K562 (cell line): ENCODE results near the gene ENDOU. TPM values are rescaled to one million over a fixed set of nuclear protein-coding genes. Genes with fewer than 3 reads are reported as not detected.

Experiments
- ATAC-seq: fragments of 200-7000 bp; cut with Tn5 transposase; 3 replicates; pipeline ENCODE4 v1.9.1; 2020; ENCODE audit warnings: moderate library complexity
- BruUV-seq: library from RNA; stranded (reverse); fragments of 400-500 nt; replicated peaks from 2 replicates; lab custom pipeline; 2021; lab: Mats Ljungman, UMichigan
- CTCF ChIA-PET: fragments of 300-600 bp; formaldehyde crosslinking; extraction: SDS; loops from one replicate; lab custom pipeline; 2021; ENCODE audit warnings: low intra/inter-chr PET ratio; lab: Yijun Ruan, JAX
- POLR2A ChIA-PET: fragments of 300-600, 350-650 bp; sonication (Branson Sonifier 250); formaldehyde crosslinking; extraction: SDS; loops from one replicate; lab custom pipeline; 2021; ENCODE audit warnings: antibody characterized with exemption, inconsistent platforms; lab: Yijun Ruan, JAX
- DNase-seq, 4 experiments: peaks; one replicate each; pipeline versions ENCODE4 v3.0.0 to v3.0.0-alpha.2; 2011 to 2018; ENCODE audit warnings: low spot score in 3 of 4, mixed read lengths in 3 of 4; ENCODE audit errors: extremely low read depth in 1 of 4
- FAIRE-seq: peaks from 2 replicates; lab custom pipeline; 2011; peaks lifted over from hg19 to GRCh38; lab: Jason Lieb, UNC
- H2AFZ ChIP-seq: 2 replicates; pipeline ENCODE4 v1.6.0; 2011; ENCODE audit warnings: low read depth, low read length, control low read depth, inconsistent platforms
- H3K27ac ChIP-seq: fragments of 200-600 bp; 3 replicates; pipeline ENCODE4 v1.8.0; 2011; ENCODE audit warnings: low read depth, mild to moderate bottlenecking, control low read depth, inconsistent platforms, low read length, moderate library complexity, mixed read lengths; ENCODE audit errors: extremely low read depth
- H3K27me3 ChIP-seq, 2 experiments: fragments of 300-600 bp in 1 of 2; 2 replicates in 1 of 2; 3 replicates in 1 of 2; pipeline versions ENCODE4 v1.6.0 to v1.8.0; 2011; ENCODE audit warnings: inconsistent platforms in 2 of 2, low read length in 2 of 2, mild to moderate bottlenecking in 1 of 2, mixed read lengths in 1 of 2, moderate library complexity in 1 of 2; ENCODE audit not compliant: control insufficient read depth in 2 of 2, insufficient read depth in 2 of 2
- H3K36me3 ChIP-seq: fragments of 300-600 bp; 3 replicates; pipeline ENCODE4 v1.8.0; 2011; ENCODE audit warnings: mild to moderate bottlenecking, low read length, inconsistent platforms; ENCODE audit not compliant: control insufficient read depth, insufficient read depth
- H3K4me1 ChIP-seq, 2 experiments: fragments of 200-600 bp in 1 of 2; replicated peaks in 1 of 2; 2 replicates in 1 of 2; 3 replicates in 1 of 2; pipeline versions ENCODE4 v1.5.1 to v1.8.0; 2011; ENCODE audit warnings: inconsistent platforms in 2 of 2, low read length in 2 of 2, mild to moderate bottlenecking in 1 of 2, mixed read lengths in 1 of 2, moderate library complexity in 1 of 2; ENCODE audit not compliant: control insufficient read depth in 2 of 2, insufficient read depth in 2 of 2
- H3K4me2 ChIP-seq: 2 replicates; pipeline ENCODE4 v1.6.1; 2011; ENCODE audit warnings: low read length, control low read depth, inconsistent platforms, mixed read lengths; ENCODE audit not compliant: insufficient read depth
- H3K4me3 ChIP-seq: fragments of 200-600 bp; sonication (generic), shearing (Covaris generic); 2 replicates; pipeline ENCODE4 v1.5.1; 2016; ENCODE audit warnings: control low read depth, inconsistent platforms
- H3K79me2 ChIP-seq: fragments of 200-600 bp; 3 replicates; pipeline ENCODE4 v1.8.0; 2011; ENCODE audit warnings: low read length, inconsistent platforms; ENCODE audit not compliant: control insufficient read depth, insufficient read depth
- H3K9ac ChIP-seq, 2 experiments: 2 replicates each; pipeline versions ENCODE4 v1.6.0 to v1.6.1; 2011; ENCODE audit warnings: low read depth in 2 of 2, low read length in 2 of 2, control low read depth in 1 of 2, inconsistent platforms in 1 of 2, mild to moderate bottlenecking in 1 of 2, mixed read lengths in 1 of 2; ENCODE audit not compliant: insufficient read depth in 1 of 2
- H3K9me1 ChIP-seq: one replicate; pipeline ENCODE4 v1.6.0; 2011; ENCODE audit warnings: inconsistent platforms, mild to moderate bottlenecking, low read length, moderate library complexity; ENCODE audit not compliant: control insufficient read depth, insufficient read depth
- H3K9me3 ChIP-seq: replicated peaks from 2 replicates; pipeline ENCODE4 v1.5.1; 2011; ENCODE audit warnings: low read depth, low read length, inconsistent platforms; ENCODE audit not compliant: control insufficient read depth, insufficient read depth
- H4K20me1 ChIP-seq: replicated peaks from 2 replicates; pipeline ENCODE4 v1.6.1; 2011; ENCODE audit warnings: low read length, inconsistent platforms, mixed read lengths; ENCODE audit not compliant: control insufficient read depth, insufficient read depth
- ARHGAP35 ChIP-seq: fragments of 450-650 bp; IDR thresholded peaks from 2 replicates; pipeline ENCODE4 v1.6.1; 2018; ENCODE audit not compliant: partially characterized antibody
- ATF7 ChIP-seq: fragments of 450-650 bp; IDR thresholded peaks from 2 replicates; pipeline ENCODE4 v1.7.1; 2014; ENCODE audit warnings: mild to moderate bottlenecking, moderate library complexity
- CAMTA2 ChIP-seq: fragments of 250-450 bp; sonication (Bioruptor Pico); conservative IDR thresholded peaks from 2 replicates; pipeline ENCODE4 v1.5.1; 2022
- CEBPB ChIP-seq: fragments of 450-650 bp; IDR thresholded peaks from 2 replicates; pipeline ENCODE4 v1.6.1; 2016; ENCODE audit warnings: missing genetic modification characterization, missing compliant biosample characterization
- CHD1 ChIP-seq: fragments of 200-600 bp; sonication (generic); IDR thresholded peaks from one replicate; pipeline ENCODE4 v1.6.1; 2012; ENCODE audit warnings: mild to moderate bottlenecking, moderate library complexity, low read length, inconsistent platforms
- E2F1 ChIP-seq: sonication (generic); formaldehyde crosslinking; IDR thresholded peaks from 2 replicates; pipeline ENCODE4 v1.8.1; 2023; ENCODE audit warnings: mild to moderate bottlenecking, missing genetic modification reagents, moderate library complexity
- FOXA1 ChIP-seq: fragments of 450-650 bp; IDR thresholded peaks from 2 replicates; pipeline ENCODE4 v1.6.1; 2016; ENCODE audit warnings: mild to moderate bottlenecking, borderline replicate concordance
- GTF2E2 ChIP-seq: fragments of 200-800 bp; sonication (Bioruptor generic); IDR thresholded peaks from 2 replicates; pipeline ENCODE4 v1.6.1; 2016; ENCODE audit warnings: missing genetic modification characterization, missing compliant biosample characterization
- IFI16 ChIP-seq: fragments of 250-450 bp; sonication (Bioruptor Pico); IDR thresholded peaks from 2 replicates; pipeline ENCODE4 v2.1.2; 2022; ENCODE audit warnings: mild to moderate bottlenecking, inconsistent platforms
- RFX7 ChIP-seq: fragments of 250-450 bp; sonication (Bioruptor Pico); IDR thresholded peaks from 2 replicates; pipeline ENCODE4 v1.5.1; 2021; ENCODE audit warnings: mild to moderate bottlenecking
- RUNX1 ChIP-seq: sonication (generic); IDR thresholded peaks from 2 replicates; pipeline ENCODE4 v1.6.1; 2016; ENCODE audit warnings: antibody characterized with exemption, low read depth
- SAP30 ChIP-seq: fragments of 200-600 bp; sonication (generic); IDR thresholded peaks from 2 replicates; pipeline ENCODE4 v1.6.1; 2012; ENCODE audit warnings: borderline replicate concordance, low read depth, mild to moderate bottlenecking, moderate library complexity, low read length, control low read depth, inconsistent platforms; ENCODE audit not compliant: insufficient read depth, poor library complexity, severe bottlenecking
- SFPQ ChIP-seq: fragments of 200-400 bp; formaldehyde crosslinking; IDR thresholded peaks from 2 replicates; pipeline ENCODE4 v1.6.1; 2017; ENCODE audit warnings: mild to moderate bottlenecking, low read depth, low read length, moderate library complexity
- ZBTB12 ChIP-seq: fragments of 250-450 bp; sonication (Bioruptor Pico); IDR thresholded peaks from 2 replicates; pipeline ENCODE4 v1.4.0; 2020
- ZKSCAN8 ChIP-seq: fragments of 200-800 bp; sonication (Bioruptor generic); IDR thresholded peaks from 2 replicates; pipeline ENCODE4 v1.6.1; 2016; ENCODE audit warnings: missing genetic modification characterization, missing compliant biosample characterization
- ZNF280B ChIP-seq: fragments of 250-450 bp; sonication (Bioruptor Pico); IDR thresholded peaks from 2 replicates; pipeline ENCODE4 v1.5.1; 2021; ENCODE audit warnings: mild to moderate bottlenecking
- ZNF316 ChIP-seq: fragments of 450-650 bp; IDR thresholded peaks from 2 replicates; pipeline ENCODE4 v1.6.1; 2016
- ZNF785 ChIP-seq: fragments of 250-450 bp; sonication (Bioruptor Pico); IDR thresholded peaks from 2 replicates; pipeline ENCODE4 v1.4.0; 2020; ENCODE audit warnings: mild to moderate bottlenecking
- in situ Hi-C: fragments of 300-500 bp; cut with MboI; formaldehyde crosslinking; loops from 4 replicates; pipeline ENCODE4 v1.15.0; 2018; ENCODE audit warnings: inconsistent platforms, mixed read lengths
- intact Hi-C: fragments of 100-400 bp; cut with micrococcal nuclease; formaldehyde crosslinking; loops from 2 replicates; pipeline ENCODE4 v1.14.2; 2022
- polyA plus RNA-seq, 8 experiments: library from polyadenylated mRNA; depleted of rRNA in 4 of 8; stranded (reverse) in 5 of 8; unstranded in 3 of 8; fragments of >200 nt; fragmentation: Nextera tagmentation in 2 of 8; fragmentation: Illumina TruSeq in 1 of 8; extraction: Ambion mirVana in 2 of 8; extraction: Trizol in 1 of 8; gene quantifications; 2 replicates each; pipeline versions ENCODE4 v1.2.1 to v1.2.3, GENCODE V29; 2011 to 2014; ENCODE audit warnings: inconsistent platforms in 1 of 8, missing spikeins in 1 of 8
- total RNA-seq, 7 experiments: library from RNA; depleted of rRNA in 6 of 7; stranded (reverse); fragments of >200 nt in 6 of 7; fragmentation: Illumina TruSeq in 2 of 7; extraction: Trizol in 2 of 7; gene quantifications; 2 replicates each; pipeline versions ENCODE4 v1.2.1 to v1.2.3, GENCODE V29; 2011 to 2021; ENCODE audit warnings: low replicate concordance in 1 of 7

The ENDOU gene
- total and polyA plus RNA-seq, 9 of the 15 experiments (the other 6 are each of a cell fraction or from before 2014, with no cell fraction given): 0.03 TPM; not detected in 8

- no peak for TF ChIP-seq IFI16 (CRISPR knock-in tag)
- TF ChIP-seq ZKSCAN8 (CRISPR knock-in tag): no peak
- no peak for TF ChIP-seq CHD1
- no peak for TF ChIP-seq GTF2E2 (tag)
- no peak for TF ChIP-seq RUNX1
- no peak for TF ChIP-seq CAMTA2 (CRISPR knock-in tag)
- no peak for TF ChIP-seq RFX7 (CRISPR knock-in tag)
- no peak for TF ChIP-seq CEBPB (tag)
- no peak for TF ChIP-seq ARHGAP35
- no peak for TF ChIP-seq SAP30
- no peak for TF ChIP-seq E2F1 (CRISPR knock-in tag)
- no peak for TF ChIP-seq ZNF280B (CRISPR knock-in tag)
- TF ChIP-seq ZNF785 (CRISPR knock-in tag): no peak
- no peak for TF ChIP-seq ZBTB12 (CRISPR knock-in tag)
- TF ChIP-seq SFPQ: no peak
- TF ChIP-seq ATF7: no peak
- no peak for TF ChIP-seq FOXA1
- no peak for TF ChIP-seq ZNF316
Measured at GRCh38 chr12:47710278-47710677, 15.0 kb downstream of the ENDOU start.

More at GRCh38 chr12:47710278-47710677, 15.0 kb downstream of the ENDOU start:
- no peaks in the 10 kb centered on the region for H3K36me3 ChIP-seq
- no peak overlapping the region for H3K27ac ChIP-seq
- no peak for ATAC-seq
- no peak overlapping the region for H3K4me2 ChIP-seq
- H3K9me1 ChIP-seq: no peaks in the 10 kb centered on the region
- peaks cover 4 to 26% of the 10 kb centered on the region in 2 experiments; a peak in 4 of 5 replicates for H3K4me1 ChIP-seq
- CTCF ChIA-PET: interaction anchor here (0.6 kb wide), 1 partner anchor 66 kb away, joined by 4 read pairs; no protein-coding TSS in a partner anchor
- H3K79me2 ChIP-seq: peaks cover 29% of the 10 kb centered on the region
- H3K9me3 ChIP-seq: no peaks in the 10 kb centered on the region
- DNase-seq: no peak
- FAIRE-seq: no peak
- H2AFZ ChIP-seq: no peak overlapping the region
- no peak overlapping the region for H3K4me3 ChIP-seq
- no TSS peak for BruUV-seq
- intact Hi-C loops: loop anchor here (10.0 kb wide), 1 partner anchor 455 kb away; no protein-coding TSS in a partner anchor
- no peaks in the 10 kb centered on the region for H4K20me1 ChIP-seq
- H3K27me3 ChIP-seq: no peaks in the 10 kb centered on the region
- in situ Hi-C loops: loop anchor here (5.0 to 10.0 kb wide), 4 partner anchors 65 to 467 kb away; partner anchors contain the start of gene SLC48A1
- H3K9ac ChIP-seq: no peak overlapping the region
- POLR2A ChIA-PET: interaction anchor here (0.7 to 1.4 kb wide), 3 partner anchors 31 to 66 kb away, joined by 3 to 4 read pairs (median 3); partner anchors contain the start of gene RAPGEF3
